WTC11 (cell line): ENCODE measurements around the gene WNT9B.
A peak's percentile ranks its signal among the peaks of the same experiment; 100 is the strongest.

Experiments used
- AFF4 ChIP-seq: sonication (generic); formaldehyde crosslinking; IDR thresholded peaks from 2 replicates; pipeline ENCODE4 v1.8.1; 2023; ENCODE audit warnings: mild to moderate bottlenecking, missing genetic modification reagents, borderline replicate concordance
- ARID4B ChIP-seq: sonication (generic); formaldehyde crosslinking; IDR thresholded peaks from 2 replicates; pipeline ENCODE4 v1.8.0; 2023; ENCODE audit warnings: missing genetic modification reagents, mild to moderate bottlenecking, borderline replicate concordance
- ATF1 ChIP-seq: sonication (generic); formaldehyde crosslinking; IDR thresholded peaks from 2 replicates; pipeline ENCODE4 v1.8.1; 2023; ENCODE audit warnings: mild to moderate bottlenecking, moderate library complexity, missing genetic modification reagents
- CTCF ChIP-seq: fragments of 200-600 bp; IDR thresholded peaks from 2 replicates; pipeline ENCODE4 v1.8.0; 2022; ENCODE audit warnings: antibody characterized with exemption
- E2F1 ChIP-seq: sonication (generic); formaldehyde crosslinking; IDR thresholded peaks from 2 replicates; pipeline ENCODE4 v1.8.0; 2022; ENCODE audit warnings: mild to moderate bottlenecking, missing genetic modification reagents
- E2F5 ChIP-seq: sonication (generic); formaldehyde crosslinking; IDR thresholded peaks from 2 replicates; pipeline ENCODE4 v1.8.1; 2022; ENCODE audit warnings: mild to moderate bottlenecking, moderate library complexity, missing genetic modification reagents
- JUN ChIP-seq: sonication (generic); formaldehyde crosslinking; IDR thresholded peaks from 2 replicates; pipeline ENCODE4 v1.8.0; 2023; ENCODE audit warnings: mild to moderate bottlenecking, missing genetic modification reagents
- MYBL2 ChIP-seq: sonication (generic); formaldehyde crosslinking; IDR thresholded peaks from 2 replicates; pipeline ENCODE4 v1.8.1; 2023; ENCODE audit warnings: mild to moderate bottlenecking, moderate library complexity, missing genetic modification reagents
- NFE2L1 ChIP-seq: sonication (generic); formaldehyde crosslinking; IDR thresholded peaks from 2 replicates; pipeline ENCODE4 v1.8.1; 2023; ENCODE audit warnings: missing genetic modification reagents
- RELA ChIP-seq: sonication (generic); formaldehyde crosslinking; IDR thresholded peaks from 2 replicates; pipeline ENCODE4 v1.8.1; 2022; ENCODE audit warnings: missing genetic modification reagents, mild to moderate bottlenecking, borderline replicate concordance
- SMAD4 ChIP-seq: sonication (generic); formaldehyde crosslinking; IDR thresholded peaks from 2 replicates; pipeline ENCODE4 v1.8.0; 2022; ENCODE audit warnings: mild to moderate bottlenecking, missing genetic modification reagents
- TP53 ChIP-seq: sonication (generic); formaldehyde crosslinking; IDR thresholded peaks from 2 replicates; pipeline ENCODE4 v1.8.1; 2023; ENCODE audit warnings: mild to moderate bottlenecking, missing genetic modification reagents
- ZNF138 ChIP-seq: sonication (generic); formaldehyde crosslinking; conservative IDR thresholded peaks from 2 replicates; pipeline ENCODE4 v1.8.1; 2022; ENCODE audit warnings: mild to moderate bottlenecking, moderate library complexity, missing genetic modification reagents

- peak; percentile 97 for TF ChIP-seq CTCF
- TF ChIP-seq MYBL2 (CRISPR knock-in tag), result no peak
- TF ChIP-seq JUN (CRISPR knock-in tag), result no peak
- no peak for TF ChIP-seq ZNF138 (CRISPR knock-in tag)
- TF ChIP-seq ATF1 (CRISPR knock-in tag), result no peak
- TF ChIP-seq E2F1 (CRISPR knock-in tag), result no peak
- TF ChIP-seq TP53, result no peak
- TF ChIP-seq RELA (CRISPR knock-in tag), result no peak
- TF ChIP-seq NFE2L1, result no peak
- no peak for TF ChIP-seq ARID4B (CRISPR knock-in tag)
- TF ChIP-seq E2F5 (CRISPR knock-in tag), result no peak; the same call in 1 of the 2 replicates
- TF ChIP-seq AFF4 (CRISPR knock-in tag), result no peak
- no peak for TF ChIP-seq SMAD4 (CRISPR knock-in tag)
Measured at GRCh38 chr17:46822388-46822921, 28.9 kb upstream of the WNT9B start.
